Measurements from ENCODE around the gene MAP7D1. TPM values are rescaled to one million over a fixed set of nuclear protein-coding genes. Genes with fewer than 3 reads are reported as not detected.

Gene MAP7D1
- total and polyA plus RNA-seq, 2 of the 13 experiments (the other 11 are each of a cell fraction or from before 2014, with no cell fraction given), result 5.6 to 7.2 TPM

DNA sequence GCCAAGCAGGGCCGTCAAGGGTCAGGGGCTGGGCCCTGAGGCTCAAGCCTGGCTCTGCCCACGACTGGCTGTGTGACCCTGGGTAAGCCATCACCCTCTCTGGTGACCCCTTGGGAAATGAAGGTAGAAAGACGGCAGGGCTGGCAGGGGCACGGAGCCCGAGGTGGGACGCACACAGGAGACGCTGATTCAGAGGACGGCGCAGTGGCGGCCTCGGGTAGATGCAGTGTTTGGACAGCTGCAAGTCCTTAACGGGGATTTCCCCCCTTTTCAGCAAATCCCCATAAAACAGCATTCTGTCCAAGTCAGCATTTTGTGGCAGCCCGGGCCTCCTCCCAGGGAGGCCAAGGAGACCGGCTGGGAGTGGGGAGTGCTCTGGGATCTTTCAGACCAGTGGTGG, 47.6 kb upstream of the MAP7D1 start:
- TF ChIP-seq ZNF180 (CRISPR knock-in tag; IDR thresholded peaks at IDR 0.05; ENCODE audit: borderline replicate concordance, low read depth) (no peak), MAFK (conservative IDR thresholded peaks at IDR 0.05 in 1 of 2, IDR thresholded peaks at IDR 0.05 in 1 of 2; ENCODE audit: low read length in 2 of 2) (peak; percentile 63 to 69), ZNF768 (CRISPR knock-in tag; IDR thresholded peaks at IDR 0.05) (peak; percentile 98), ZMYM3 (CRISPR knock-in tag; IDR thresholded peaks at IDR 0.05) (peak; percentile 68), ZNF644 (CRISPR knock-in tag; IDR thresholded peaks at IDR 0.05; ENCODE audit: low read depth) (no peak), FOXC1 (CRISPR knock-in tag; IDR thresholded peaks at IDR 0.05; ENCODE audit: borderline replicate concordance) (no peak), ZBTB21 (CRISPR knock-in tag; IDR thresholded peaks at IDR 0.05) (no peak), MAFF (IDR thresholded peaks at IDR 0.05; ENCODE audit: low read depth, low read length) (peak; percentile 49)
- FAIRE-seq (no peak), ATAC-seq (no peak), DNase-seq (ENCODE audit: low spot score) (no peak)
- H3K4me1 ChIP-seq (ENCODE audit: insufficient read depth, low read length), result peaks cover 32% of the 10 kb centered on the region
- H4K20me1 ChIP-seq (ENCODE audit: insufficient read depth, low read length), result no peaks in the 10 kb centered on the region
- peaks cover 4 to 24% of the 10 kb centered on the region in 2 experiments; a peak in 4 of 5 replicates for H3K27me3 ChIP-seq (ENCODE audit: control insufficient read depth in 1 of 2, insufficient read depth in 2 of 2, low read length in 2 of 2)
- H2AFZ ChIP-seq (ENCODE audit: low read length), result no peak overlapping the region
- BruUV-seq (replicated peaks), result no TSS peak
- no peaks in the 10 kb centered on the region for H3K9me3 ChIP-seq (ENCODE audit: low read length)
- no peak overlapping the region for H3K4me3 ChIP-seq (replicated peaks in 1 of 3; ENCODE audit: insufficient read depth in 1 of 3, low read depth in 2 of 3, low read length in 3 of 3)
- WGBS (ENCODE audit: low lambda C conversion rate), result 60% methylated on average over 12 of the region's 14 CpGs
- H3K79me2 ChIP-seq (ENCODE audit: insufficient read depth, low read length), result no peaks in the 10 kb centered on the region
- H3K36me3 ChIP-seq (replicated peaks in 1 of 2; ENCODE audit: control insufficient read depth in 1 of 2, insufficient read depth in 2 of 2, low read length in 2 of 2), result no peaks in the 10 kb centered on the region
- no peak overlapping the region for H3K9ac ChIP-seq (ENCODE audit: insufficient read depth, low read depth, low read length)
- in situ Hi-C loops (cut with HindIII; ENCODE audit: extremely low pct_ligation_motif_present, low pct_unique_long_range_greater_than_20kb), result no loop called here
- POLR2A ChIA-PET, result no interaction called here
- H3K4me2 ChIP-seq (ENCODE audit: low read depth, low read length), result no peak overlapping the region
- intact Hi-C loops (cut with micrococcal nuclease; ENCODE audit: unreplicated experiment), result no loop called here
- CTCF ChIA-PET (ENCODE audit: low intra/inter-chr PET ratio, low total read pairs), result no interaction called here
- no peak overlapping the region for H3K27ac ChIP-seq (ENCODE audit: extremely low read length, insufficient read depth, low read length)

GRCh38 chr1:36109041-36109679, 46.8 kb upstream of the MAP7D1 start:
- H3K27me3 ChIP-seq (ENCODE audit: control insufficient read depth in 1 of 2, insufficient read depth in 2 of 2, low read length in 2 of 2), result peaks cover 4 to 24% of the 10 kb centered on the region in 2 experiments; a peak in 4 of 5 replicates
- ATAC-seq, result no peak
- TF ChIP-seq, protein P1, sequence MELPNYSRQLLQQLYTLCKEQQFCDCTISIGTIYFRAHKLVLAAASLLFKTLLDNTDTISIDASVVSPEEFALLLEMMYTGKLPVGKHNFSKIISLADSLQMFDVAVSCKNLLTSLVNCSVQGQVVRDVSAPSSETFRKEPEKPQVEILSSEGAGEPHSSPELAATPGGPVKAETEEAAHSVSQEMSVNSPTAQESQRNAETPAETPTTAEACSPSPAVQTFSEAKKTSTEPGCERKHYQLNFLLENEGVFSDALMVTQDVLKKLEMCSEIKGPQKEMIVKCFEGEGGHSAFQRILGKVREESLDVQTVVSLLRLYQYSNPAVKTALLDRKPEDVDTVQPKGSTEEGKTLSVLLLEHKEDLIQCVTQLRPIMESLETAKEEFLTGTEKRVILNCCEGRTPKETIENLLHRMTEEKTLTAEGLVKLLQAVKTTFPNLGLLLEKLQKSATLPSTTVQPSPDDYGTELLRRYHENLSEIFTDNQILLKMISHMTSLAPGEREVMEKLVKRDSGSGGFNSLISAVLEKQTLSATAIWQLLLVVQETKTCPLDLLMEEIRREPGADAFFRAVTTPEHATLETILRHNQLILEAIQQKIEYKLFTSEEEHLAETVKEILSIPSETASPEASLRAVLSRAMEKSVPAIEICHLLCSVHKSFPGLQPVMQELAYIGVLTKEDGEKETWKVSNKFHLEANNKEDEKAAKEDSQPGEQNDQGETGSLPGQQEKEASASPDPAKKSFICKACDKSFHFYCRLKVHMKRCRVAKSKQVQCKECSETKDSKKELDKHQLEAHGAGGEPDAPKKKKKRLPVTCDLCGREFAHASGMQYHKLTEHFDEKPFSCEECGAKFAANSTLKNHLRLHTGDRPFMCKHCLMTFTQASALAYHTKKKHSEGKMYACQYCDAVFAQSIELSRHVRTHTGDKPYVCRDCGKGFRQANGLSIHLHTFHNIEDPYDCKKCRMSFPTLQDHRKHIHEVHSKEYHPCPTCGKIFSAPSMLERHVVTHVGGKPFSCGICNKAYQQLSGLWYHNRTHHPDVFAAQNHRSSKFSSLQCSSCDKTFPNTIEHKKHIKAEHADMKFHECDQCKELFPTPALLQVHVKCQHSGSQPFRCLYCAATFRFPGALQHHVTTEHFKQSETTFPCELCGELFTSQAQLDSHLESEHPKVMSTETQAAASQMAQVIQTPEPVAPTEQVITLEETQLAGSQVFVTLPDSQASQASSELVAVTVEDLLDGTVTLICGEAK (IDR thresholded peaks at IDR 0.05), result no peak
- TF ChIP-seq, protein P1 (CRISPR knock-in tag; IDR thresholded peaks at IDR 0.05), result no peak
- no peak for TF ChIP-seq ZBTB20 (CRISPR knock-in tag; IDR thresholded peaks at IDR 0.05; ENCODE audit: borderline replicate concordance, low read depth)

More at GRCh38 chr1:36109041-36109679, 46.8 kb upstream of the MAP7D1 start:
- no peak overlapping the region for H3K27ac ChIP-seq (ENCODE audit: extremely low read length, insufficient read depth, low read length)
- H3K36me3 ChIP-seq (replicated peaks in 1 of 2; ENCODE audit: control insufficient read depth in 1 of 2, insufficient read depth in 2 of 2, low read length in 2 of 2), result no peaks in the 10 kb centered on the region
- H3K9me3 ChIP-seq (ENCODE audit: low read length), result no peaks in the 10 kb centered on the region
- no TSS peak for BruUV-seq (replicated peaks)
- H2AFZ ChIP-seq (ENCODE audit: low read length), result no peak overlapping the region
- 43% methylated on average over 7 of the region's 11 CpGs for WGBS (ENCODE audit: low lambda C conversion rate)
- DNase-seq (ENCODE audit: low spot score) (no peak), FAIRE-seq (no peak)
- no peak overlapping the region for H3K4me3 ChIP-seq (replicated peaks in 1 of 3; ENCODE audit: insufficient read depth in 1 of 3, low read depth in 2 of 3, low read length in 3 of 3)
- no peaks in the 10 kb centered on the region for H4K20me1 ChIP-seq (ENCODE audit: insufficient read depth, low read length)
- ChIA-PET POLR2A (no interaction called here), CTCF (ENCODE audit: low intra/inter-chr PET ratio, low total read pairs) (no interaction called here)
- H3K79me2 ChIP-seq (ENCODE audit: insufficient read depth, low read length), result no peaks in the 10 kb centered on the region
- no peak overlapping the region for H3K4me2 ChIP-seq (ENCODE audit: low read depth, low read length)
- peaks cover 33% of the 10 kb centered on the region for H3K4me1 ChIP-seq (ENCODE audit: insufficient read depth, low read length)
- in situ Hi-C loops (cut with HindIII; ENCODE audit: extremely low pct_ligation_motif_present, low pct_unique_long_range_greater_than_20kb), result no loop called here
- intact Hi-C loops (cut with micrococcal nuclease; ENCODE audit: unreplicated experiment), result no loop called here
- no peak overlapping the region for H3K9ac ChIP-seq (ENCODE audit: insufficient read depth, low read depth, low read length)
